ENCODE results near the gene HOXB1.

The HOXB1 gene

GRCh38 chr17:48502901-48503300 lies 27.9 kb downstream of the HOXB1 start:
- no peak for TF ChIP-seq CTCF (IDR thresholded peaks at IDR 0.05; ENCODE audit: low read depth, low read length)
- Histone ChIP-seq H3K27me3 (ENCODE audit: insufficient read depth, low read depth, severe bottlenecking) (peaks cover 58% of the 10 kb centered on the region), H3K36me3 (no peaks in the 10 kb centered on the region), H3K4me3 (ENCODE audit: low read depth, low read length) (no peak overlapping the region), H3K27ac (no peak overlapping the region), H3K9me3 (ENCODE audit: severe bottlenecking) (no peaks in the 10 kb centered on the region)
- peak; percentile 51 for DNase-seq

GRCh38 chr17:48502312-48502711 lies 28.5 kb downstream of the HOXB1 start:
- Histone ChIP-seq H3K4me3 (ENCODE audit: low read depth, low read length) (no peak overlapping the region), H3K9me3 (ENCODE audit: severe bottlenecking) (no peaks in the 10 kb centered on the region), H3K36me3 (no peaks in the 10 kb centered on the region), H3K27ac (no peak overlapping the region), H3K27me3 (ENCODE audit: insufficient read depth, low read depth, severe bottlenecking) (peaks cover 58% of the 10 kb centered on the region)
- TF ChIP-seq CTCF (IDR thresholded peaks at IDR 0.05; ENCODE audit: low read depth, low read length), result no peak
- DNase-seq, result no peak

DNA sequence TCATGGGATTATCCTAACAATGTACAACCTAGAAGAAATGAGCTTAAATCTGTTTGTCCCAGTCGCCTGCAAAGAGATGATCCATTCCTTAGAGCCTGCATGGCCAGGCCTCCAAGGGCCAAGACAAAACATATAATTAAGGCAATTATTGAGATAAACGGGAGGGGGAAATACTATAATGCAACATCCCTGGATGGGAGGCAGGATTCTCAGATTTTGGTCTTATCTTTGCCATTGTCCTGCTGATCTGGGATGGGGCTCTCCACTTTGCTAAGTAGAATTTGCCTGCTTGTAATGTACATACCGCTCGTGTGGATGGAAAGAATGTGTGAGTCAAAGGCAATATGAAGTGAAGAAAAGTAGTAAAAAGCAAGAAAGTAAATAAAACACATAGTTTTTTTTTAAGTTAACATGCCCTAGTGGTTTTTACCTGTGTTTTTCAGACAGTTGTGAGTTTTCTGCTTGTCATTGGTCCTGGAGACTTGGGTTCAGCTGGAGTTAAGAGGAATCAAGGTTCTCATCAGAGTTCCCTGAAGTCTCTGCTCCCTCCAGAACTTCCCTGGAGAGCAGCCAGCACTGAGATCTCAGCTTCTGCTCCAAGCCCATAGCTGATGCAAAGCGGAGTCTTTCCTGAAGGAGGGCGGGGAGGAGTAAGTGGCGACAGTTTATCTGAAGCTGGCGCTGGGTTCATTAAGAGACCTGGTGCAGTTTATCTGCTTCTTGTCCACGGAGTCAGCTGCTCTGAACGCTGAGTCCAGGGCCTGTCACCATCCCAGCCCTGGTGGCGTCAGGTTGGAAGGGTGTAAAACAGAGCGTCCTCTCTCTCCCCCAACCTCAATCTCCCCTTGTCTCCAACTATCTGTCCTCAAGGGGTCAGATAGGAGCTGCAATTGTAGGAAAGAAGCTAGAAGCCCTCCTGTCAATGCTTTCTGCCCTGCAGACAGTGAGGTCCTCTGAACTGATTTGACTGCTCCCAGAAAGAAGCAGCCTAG lies 30.1 kb downstream of the HOXB1 start:
- peak; percentile 24 for DNase-seq
- Histone ChIP-seq H3K36me3 (no peaks in the 10 kb centered on the region), H3K27ac (no peak overlapping the region), H3K27me3 (ENCODE audit: insufficient read depth, low read depth, severe bottlenecking) (peaks cover 55% of the 10 kb centered on the region), H3K9me3 (ENCODE audit: severe bottlenecking) (no peaks in the 10 kb centered on the region), H3K4me3 (ENCODE audit: low read depth, low read length) (no peak overlapping the region)
- TF ChIP-seq CTCF (IDR thresholded peaks at IDR 0.05; ENCODE audit: low read depth, low read length), result no peak

GRCh38 chr17:48499735-48500434 lies 30.9 kb downstream of the HOXB1 start:
- no peak for TF ChIP-seq CTCF (IDR thresholded peaks at IDR 0.05; ENCODE audit: low read depth, low read length)
- no peak for DNase-seq

DNA sequence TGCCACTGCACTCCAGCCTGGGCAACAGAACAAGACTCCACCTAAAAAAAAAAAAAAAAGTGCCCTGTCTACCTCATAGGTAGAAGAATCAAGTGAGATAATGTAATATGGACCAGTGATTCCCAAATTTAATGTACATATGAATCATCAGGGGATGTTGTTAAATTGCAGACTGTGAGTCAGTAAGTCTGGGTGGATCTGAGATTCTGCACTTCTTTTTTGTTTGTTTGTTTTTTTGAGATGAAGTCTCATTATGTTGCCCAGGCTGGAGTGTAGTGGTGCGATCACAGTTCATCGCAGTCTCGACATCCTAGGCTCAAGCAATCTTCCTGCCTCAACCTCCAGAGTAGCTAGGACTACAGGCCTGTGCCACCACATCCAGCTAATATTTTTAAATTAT lies 31.6 kb downstream of the HOXB1 start:
- TF ChIP-seq CTCF (IDR thresholded peaks at IDR 0.05; ENCODE audit: low read depth, low read length), result no peak
- DNase-seq, result no peak
- H3K9me3 ChIP-seq (ENCODE audit: severe bottlenecking), result no peaks in the 10 kb centered on the region
- no peaks in the 10 kb centered on the region for H3K36me3 ChIP-seq
- peaks cover 58% of the 10 kb centered on the region for H3K27me3 ChIP-seq (ENCODE audit: insufficient read depth, low read depth, severe bottlenecking)
- H3K4me3 ChIP-seq (ENCODE audit: low read depth, low read length), result no peak overlapping the region
- H3K27ac ChIP-seq, result no peak overlapping the region

More at GRCh38 chr17:48499735-48500434, 30.9 kb downstream of the HOXB1 start:
- Histone ChIP-seq H3K27me3 (ENCODE audit: insufficient read depth, low read depth, severe bottlenecking) (peaks cover 57% of the 10 kb centered on the region), H3K36me3 (no peaks in the 10 kb centered on the region), H3K27ac (no peak overlapping the region), H3K9me3 (ENCODE audit: severe bottlenecking) (no peaks in the 10 kb centered on the region), H3K4me3 (ENCODE audit: low read depth, low read length) (no peak overlapping the region)
